ENCODE data around the gene TK1.

TK1 gene

DNA sequence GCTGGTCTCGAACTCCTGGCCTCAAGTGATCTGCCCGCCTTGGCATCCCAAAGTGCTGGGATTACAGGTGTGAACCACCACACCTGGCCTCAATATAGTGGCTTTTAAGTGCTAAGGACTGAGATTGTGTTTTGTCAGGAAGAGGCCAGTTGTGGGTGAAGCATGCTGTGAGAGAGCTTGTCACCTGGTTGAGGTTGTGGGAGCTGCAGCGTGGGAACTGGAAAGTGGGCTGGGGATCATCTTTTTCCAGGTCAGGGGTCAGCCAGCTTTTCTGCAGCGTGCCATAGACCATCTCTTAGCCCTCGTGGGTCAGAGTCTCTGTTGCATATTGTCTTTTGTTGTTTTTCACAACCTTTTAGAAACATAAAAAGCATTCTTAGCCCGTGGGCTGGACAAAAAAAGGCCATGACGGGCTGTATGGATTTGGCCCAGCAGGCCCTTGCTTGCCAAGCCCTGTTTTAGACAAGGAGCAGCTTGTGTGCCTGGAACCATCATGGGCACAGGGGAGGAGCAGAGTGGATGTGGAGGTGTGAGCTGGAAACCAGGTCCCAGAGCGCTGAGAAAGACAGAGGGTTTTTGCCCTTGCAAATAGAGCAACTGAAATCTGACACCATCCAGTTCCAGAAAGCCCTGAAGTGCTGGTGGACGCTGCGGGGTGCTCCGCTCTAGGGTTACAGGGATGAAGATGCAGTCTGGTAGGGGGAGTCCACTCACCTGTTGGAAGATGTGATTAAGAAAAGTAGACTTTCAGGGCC lies 32.7 kb upstream of the TK1 start:
- no peak for DNase-seq

DNA sequence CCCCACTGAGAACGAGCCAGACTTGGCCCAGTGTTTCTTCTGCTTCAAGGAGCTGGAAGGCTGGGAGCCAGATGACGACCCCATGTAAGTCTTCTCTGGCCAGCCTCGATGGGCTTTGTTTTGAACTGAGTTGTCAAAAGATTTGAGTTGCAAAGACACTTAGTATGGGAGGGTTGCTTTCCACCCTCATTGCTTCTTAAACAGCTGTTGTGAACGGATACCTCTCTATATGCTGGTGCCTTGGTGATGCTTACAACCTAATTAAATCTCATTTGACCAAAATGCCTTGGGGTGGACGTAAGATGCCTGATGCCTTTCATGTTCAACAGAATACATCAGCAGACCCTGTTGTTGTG lies 27.8 kb upstream of the TK1 start:
- DNase-seq = no peak

DNA sequence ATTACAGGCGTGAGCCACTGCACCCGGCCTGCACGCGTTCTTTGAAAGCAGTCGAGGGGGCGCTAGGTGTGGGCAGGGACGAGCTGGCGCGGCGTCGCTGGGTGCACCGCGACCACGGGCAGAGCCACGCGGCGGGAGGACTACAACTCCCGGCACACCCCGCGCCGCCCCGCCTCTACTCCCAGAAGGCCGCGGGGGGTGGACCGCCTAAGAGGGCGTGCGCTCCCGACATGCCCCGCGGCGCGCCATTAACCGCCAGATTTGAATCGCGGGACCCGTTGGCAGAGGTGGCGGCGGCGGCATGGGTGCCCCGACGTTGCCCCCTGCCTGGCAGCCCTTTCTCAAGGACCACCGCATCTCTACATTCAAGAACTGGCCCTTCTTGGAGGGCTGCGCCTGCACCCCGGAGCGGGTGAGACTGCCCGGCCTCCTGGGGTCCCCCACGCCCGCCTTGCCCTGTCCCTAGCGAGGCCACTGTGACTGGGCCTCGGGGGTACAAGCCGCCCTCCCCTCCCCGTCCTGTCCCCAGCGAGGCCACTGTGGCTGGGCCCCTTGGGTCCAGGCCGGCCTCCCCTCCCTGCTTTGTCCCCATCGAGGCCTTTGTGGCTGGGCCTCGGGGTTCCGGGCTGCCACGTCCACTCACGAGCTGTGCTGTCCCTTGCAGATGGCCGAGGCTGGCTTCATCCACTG lies 27.3 kb upstream of the TK1 start, which contains the start of gene BIRC5:
Gene BIRC5, plus strand, starts transcription at position 238 of the 690 bp plus-strand sequence. Its CDS starts 64 bp downstream, at position 302.
- DNase-seq = peak; percentile 95

DNA sequence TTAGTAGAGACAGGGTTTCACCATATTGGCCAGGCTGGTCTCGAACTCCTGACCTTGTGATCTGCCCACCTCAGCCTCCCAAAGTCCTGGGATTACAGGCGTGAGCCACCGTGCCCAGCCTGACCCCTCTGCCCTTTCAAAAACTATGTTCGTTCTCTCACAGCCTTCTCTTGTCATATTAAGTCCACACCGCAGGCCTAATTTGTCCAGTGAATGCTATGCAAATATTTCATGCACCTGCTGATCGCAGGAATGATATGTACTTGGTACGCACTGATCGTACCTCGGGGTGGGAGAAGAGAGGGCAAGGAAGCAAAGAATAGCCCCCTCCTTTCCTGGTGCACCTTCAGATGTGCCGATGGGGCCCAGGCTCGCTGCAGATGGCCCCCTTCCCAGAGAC lies 24.2 kb upstream of the TK1 start:
- DNase-seq = no peak

DNA sequence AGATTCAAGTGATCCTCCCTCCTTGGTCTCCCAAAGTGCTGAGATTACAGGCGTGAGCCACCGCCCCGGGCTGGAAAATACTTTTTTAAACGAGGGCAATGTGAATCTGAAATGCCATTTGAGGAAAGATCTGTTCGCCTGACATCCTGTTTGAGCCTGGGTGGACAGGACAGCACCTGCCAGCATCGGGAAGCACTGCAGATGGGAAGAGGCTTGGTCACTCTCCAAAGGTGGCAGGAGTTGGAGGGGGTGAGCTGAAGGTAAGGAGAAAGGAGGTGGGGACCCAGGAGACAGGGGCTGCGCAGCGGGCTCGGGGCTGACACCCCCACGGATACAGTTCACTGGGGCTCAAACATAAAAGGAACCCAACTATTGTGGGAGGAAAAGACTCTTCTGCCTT lies 23.3 kb upstream of the TK1 start:
- no peak for DNase-seq

DNA sequence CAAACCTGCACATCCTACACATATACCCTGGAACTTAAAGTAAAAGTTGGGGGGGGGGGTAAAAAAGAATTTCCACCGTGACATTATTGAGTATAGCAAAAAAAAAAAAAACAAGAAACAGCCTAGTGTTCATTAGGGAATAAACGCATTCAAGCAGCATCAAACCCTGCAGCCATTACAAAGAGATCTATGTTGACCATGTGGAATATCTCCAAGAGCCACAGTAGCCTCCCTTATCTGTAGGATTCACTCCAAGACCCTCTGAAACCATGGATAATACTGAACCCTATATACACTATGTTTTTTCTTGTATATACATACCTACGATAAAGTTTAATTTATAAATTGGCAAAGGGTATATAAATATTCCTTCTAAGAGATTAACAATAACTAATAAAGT lies 21.6 kb upstream of the TK1 start:
- no peak for DNase-seq

DNA sequence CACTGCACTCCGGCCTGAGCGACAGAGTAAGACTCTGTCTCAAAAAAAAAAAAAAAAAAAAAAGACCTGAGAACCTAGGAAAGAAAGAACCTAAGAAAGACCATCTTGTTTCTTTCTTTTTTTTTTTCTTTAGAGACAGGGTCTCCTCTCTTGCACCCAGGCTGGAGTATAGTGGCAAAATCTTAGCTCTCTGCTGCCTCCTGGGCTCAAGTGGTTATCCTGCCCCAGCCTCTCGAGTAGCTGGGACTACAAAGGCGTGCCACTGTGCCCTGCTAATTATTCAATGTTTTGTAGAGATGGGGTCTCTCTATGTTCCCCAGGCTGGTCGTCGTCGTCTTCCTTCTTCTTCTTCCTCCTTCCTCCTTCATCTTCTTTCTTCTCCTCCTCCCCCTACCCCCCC lies 19.4 kb upstream of the TK1 start:
- DNase-seq = no peak

DNA sequence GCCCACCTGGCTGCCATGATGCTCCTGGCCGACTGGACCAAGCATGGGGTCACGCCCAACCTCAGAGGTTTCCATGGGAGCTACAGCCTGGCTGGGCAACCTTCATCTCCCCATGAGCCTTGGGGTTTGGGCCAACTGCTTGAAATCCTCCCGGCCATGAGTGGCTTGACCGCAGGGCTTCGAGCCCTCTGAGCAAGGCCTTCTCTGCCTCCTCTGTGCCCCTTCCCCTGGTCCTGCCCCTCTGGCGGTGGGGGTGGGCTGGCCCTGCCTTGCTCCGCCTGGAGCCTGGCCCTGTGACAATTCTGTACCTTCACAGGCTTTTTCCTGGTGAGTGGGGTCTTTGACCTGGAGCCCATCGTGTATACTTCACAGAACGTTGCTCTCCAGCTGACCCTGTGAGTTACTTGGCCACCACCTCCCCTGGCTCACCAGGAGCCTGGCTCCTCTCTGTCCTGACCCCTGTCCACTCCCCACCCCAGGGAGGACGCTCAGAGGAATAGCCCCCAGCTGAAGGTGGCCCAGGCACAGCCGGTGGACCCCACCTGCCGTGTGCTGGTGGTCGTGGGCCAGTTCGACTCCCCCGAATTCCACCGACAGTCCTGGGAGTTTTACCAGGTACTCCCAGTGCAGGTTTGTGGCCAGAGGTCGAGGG lies 18.4 kb upstream of the TK1 start:
- DNase-seq = no peak

DNA sequence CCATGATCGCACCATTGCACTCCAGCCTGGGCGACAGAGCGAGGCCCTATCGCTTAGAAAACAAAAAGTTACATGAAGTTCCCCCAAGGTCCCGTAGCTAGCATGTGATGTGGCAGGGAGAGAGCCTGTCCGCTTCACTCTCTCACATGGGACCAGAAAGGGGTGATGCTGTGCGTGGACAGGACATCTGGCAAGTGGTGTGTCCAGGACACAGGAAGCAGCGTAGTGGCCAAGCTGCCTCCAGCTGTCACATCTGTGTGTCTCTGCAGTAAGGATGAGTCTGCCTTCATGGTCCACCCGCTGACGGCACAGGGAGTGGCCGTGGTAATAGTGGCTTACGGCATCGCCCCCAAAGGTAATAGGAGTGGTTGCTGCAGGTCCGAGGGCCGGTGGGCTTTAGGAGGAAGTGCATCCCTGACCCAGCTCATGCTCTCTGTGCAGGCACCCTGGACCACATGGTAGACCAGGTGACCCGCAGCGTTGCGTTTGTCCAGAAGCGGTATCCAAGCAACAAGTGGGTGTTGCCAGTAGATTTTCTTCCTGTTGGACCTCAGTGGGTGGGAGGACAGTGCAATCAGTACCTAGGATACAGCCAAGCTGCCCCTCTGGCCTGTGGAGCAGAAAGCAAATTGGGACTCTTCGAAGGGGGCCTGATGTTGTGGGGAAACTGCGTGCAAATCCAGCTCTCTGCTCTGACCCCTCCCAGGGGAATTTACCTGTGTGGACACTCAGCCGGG lies 17.7 kb upstream of the TK1 start:
- DNase-seq = no peak

DNA sequence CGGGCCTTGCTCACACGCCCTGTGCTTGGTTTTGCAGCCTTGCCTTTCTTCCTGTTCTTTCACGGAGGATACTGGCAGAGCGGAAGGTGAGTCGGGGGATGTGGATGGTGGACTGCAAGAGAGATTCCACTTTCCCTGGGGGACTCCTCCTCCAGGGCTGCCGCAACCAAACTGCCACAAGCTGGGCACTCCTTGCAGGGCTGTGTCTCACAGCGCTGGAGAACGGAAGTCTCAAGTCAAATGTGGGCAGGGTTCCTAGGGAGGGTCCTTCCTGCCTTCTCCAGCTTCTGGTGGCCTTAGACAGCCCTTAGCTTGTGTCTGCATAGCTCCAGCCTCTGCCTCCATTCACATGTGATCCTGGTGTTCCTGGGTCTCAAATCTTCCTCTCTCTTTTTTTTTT lies 15.8 kb upstream of the TK1 start:
- no peak for DNase-seq

DNA sequence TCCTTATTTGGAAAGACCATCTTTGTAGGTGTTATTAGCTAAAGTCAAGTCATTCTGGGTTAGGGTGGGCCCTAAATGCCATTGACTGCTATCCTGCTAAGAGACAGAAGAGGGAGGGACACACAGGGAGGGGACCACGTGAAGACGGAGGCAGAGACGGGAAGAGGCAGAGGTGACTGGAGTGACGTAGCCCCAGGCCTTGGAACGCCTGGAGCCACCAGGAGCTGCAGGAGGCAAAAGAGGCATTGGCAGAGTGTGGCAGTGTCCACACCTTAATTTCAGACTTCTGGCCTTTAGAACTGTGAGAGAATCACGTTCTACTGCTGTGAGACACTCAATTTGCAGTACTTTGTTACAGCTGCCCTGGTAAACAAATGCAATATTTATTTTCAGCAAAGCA lies 13.6 kb upstream of the TK1 start:
- DNase-seq = no peak

DNA sequence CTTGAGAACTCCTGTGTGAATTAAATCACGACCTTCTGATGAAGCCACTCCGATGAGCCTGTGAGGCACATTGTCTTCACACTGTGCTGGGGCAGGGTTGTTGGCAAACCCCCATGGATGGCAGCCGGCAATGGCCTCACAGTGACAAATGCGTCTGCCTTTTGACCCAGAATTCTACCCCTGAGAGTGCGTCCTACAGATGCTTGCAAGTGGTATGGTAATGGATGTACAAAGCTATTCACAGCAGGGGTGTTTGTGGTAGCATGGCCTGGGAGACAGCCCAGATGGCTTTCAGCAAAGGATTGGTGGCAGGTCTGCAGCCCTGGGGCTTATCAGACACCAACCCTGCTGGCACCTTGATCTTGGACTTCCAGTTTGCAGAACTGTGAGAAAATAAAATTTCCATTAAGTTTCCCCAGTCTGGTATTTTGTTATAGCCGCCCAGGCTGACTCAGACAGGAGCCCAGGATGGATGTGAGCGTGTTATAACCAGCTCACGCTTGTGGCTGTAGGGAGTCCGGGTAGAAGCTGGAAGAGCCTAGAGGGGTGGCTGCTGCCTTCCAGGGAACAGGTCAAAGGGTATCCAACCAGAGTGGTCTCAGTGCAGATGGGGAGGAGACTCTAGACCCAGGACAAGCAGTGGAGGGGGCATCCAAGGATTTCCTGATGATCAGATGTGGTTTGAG lies 10.4 kb upstream of the TK1 start:
- no peak for DNase-seq

DNA sequence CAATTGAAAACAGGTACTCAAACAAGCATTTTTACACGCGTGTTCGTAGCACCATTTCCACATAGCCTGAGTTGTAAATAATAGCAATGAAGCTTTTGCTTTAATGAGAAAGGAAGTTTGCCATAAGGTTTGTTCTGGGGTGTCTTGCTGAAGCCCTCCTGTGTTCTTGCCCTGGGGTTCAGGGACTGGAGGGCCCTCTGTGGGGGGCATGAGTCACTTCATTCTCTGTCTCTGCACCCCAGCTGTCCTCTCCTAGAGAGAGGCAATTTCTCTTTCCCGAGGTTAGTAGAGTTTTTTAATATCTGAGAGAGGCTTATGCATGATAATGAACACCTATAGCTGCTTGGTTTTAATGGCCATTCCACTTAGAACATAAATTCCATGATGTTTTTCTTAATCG lies 9.9 kb upstream of the TK1 start:
- no peak for DNase-seq

DNA sequence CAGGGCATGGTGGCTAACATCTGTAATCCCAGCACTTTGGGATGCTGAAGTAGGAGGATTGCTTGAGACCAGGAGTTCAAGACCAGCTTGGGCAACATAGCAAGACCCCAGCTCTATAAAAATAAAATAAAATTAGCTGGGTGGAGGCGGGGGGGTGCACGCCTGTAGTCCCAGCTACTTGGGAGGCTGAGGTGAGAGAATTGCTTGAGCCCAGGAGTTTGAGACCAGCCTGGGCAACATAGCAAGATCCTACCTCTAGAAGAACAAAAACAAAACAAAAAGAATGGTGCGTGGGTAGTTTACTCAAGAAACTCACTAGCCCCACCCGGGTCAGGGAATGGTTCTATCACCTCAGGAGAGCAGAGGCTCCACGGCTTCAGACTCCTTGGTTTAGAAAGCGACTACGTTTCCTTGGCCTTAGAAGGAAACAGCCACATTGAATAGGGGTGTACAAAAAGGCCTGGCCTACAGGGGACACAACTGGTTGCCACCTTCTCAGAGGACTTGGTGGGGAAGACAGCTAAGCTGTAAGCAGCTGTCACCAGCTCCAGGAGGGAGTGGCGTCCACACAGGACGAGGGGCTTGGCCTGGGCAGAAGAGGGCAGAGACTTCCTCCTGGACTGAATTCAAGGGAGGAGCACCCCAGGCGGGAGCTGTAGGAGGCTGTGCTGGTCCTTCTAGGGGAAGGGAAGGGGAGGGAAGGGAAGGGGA lies 716 bp downstream of the TK1 start:
- DNase-seq = no peak

DNA sequence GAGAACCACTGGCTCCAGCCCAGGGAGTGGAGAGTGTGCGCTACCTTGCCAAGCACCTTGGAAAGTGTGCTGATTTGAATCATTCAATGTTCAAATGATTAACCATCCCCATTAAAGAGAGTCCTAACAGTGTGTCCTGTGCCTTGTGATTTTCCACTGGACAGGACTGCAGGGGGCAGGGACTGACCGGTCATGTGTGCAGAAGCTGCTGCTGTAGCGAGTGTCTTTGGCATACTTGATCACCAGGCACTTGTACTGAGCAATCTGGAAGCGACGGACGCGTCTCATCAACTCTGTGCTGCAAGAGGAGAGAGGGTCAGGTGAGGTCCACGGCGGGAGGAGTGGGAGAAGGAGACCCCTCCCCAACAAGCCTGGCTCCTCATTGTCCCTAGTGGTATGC lies 2.0 kb downstream of the TK1 start:
- DNase-seq = no peak

DNA sequence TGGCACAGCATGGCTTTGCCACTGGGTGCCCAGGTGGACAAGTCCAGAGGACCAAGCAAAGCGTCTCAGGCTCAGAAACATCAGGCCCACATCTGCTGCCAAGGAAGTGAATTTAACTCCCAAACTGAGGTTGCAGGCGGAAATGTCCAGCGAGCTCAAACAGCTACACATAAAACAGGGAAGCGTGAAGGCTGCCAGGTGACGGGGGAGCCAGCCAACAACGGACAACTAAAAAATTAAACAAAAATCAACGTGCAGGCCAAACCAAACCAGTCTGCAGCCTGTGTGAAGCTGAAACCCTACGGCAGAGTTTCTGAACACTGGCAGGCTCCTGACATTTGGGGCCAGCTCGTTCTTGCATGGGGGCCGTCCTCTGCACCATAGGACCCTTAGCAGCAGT lies 2.5 kb downstream of the TK1 start:
- no peak for DNase-seq

DNA sequence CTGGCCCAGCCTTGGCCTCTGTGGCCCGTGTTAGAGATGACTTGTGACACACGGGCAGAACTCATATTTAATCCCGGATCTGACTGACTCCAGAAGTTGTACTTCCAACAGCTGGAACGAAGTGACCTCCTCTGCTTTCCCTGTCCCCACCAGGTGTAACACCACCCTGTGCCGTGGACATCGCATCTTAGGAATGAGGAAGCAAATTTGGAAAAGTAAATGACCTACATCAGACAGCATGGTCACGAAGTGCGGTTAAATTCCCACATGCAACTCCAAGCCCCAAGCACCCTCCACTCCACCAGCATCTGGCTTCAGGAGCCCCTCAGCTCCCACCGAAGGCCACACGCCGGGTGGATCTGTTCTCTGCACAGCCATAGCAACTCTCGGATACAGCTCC lies 2.9 kb downstream of the TK1 start:
- no peak for DNase-seq

DNA sequence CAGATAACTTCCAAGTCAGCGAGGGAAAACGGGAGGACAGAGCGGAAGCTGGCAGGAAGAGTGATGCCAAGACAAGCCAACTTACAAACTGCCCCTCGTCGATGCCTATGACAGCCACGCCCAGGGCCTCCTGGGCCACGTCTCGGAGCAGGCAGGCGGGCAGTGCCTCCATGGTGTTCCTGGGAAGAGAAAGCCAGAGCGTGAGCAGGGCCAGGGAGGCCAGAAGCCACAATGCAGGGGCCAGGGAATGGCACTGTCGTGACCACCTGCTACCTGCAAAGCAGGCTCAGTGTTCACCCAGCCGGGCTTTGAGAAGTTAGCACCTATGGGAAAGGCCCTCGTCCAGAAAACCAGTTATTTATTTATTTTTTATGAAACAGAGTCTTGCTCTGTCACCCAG lies 4.3 kb downstream of the TK1 start:
- no peak for DNase-seq

DNA sequence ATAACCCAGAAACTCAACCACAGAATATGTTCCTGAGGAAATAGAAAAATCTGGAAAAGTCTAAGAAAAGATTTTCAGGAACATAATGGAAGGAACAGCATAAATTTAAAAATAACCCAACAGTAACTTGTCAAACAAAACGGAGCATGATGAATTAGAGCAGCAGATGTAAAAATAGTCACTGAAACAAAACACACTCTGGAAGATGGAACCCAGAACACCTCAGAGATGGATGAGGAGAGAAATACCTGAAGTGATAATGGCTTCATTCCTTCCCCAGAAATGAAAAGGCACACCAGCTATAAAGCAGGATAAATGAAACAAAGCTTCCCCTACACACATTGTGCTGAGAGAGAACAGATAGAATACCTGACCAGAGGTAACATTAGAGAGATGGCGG lies 6.3 kb downstream of the TK1 start:
- DNase-seq = no peak

DNA sequence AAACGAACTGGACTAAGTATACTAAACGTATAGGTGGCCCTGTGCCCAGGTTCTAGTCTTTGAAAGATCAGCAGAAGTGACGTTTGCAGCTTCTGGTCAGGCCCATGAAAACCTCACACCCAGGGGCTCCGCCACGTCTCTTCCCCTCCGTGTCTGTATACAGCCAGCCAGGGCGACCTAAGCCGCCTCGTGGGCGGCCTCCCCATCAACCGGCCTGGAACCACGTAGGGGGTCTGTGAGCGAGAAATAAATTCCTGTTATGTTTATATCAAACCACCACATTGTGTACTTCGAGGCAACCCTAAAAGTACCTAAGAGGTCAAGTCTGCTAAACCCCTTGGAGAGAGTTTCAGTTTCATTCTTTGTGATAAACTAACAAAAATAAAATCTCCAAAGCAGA lies 6.8 kb downstream of the TK1 start:
- no peak for DNase-seq

DNA sequence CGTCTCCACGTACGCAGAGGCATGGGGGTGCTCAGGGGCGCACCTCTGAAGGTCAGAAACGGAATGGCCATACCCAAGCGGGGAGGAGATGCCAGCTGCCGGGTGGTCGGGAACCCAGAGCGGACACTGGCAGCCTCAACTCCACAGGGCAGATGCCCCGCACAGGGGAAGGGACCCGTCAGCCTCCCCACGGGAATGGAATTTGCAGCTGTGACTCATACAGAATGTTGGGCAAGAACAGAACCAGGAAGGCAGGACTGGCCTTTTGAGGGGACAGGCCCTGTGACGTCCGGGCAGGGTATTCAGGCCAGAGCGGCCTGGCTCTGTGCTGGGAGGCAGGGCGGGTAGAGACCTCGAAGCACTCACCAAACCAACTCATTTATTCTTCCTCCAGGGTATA lies 7.5 kb downstream of the TK1 start:
- no peak for DNase-seq

DNA sequence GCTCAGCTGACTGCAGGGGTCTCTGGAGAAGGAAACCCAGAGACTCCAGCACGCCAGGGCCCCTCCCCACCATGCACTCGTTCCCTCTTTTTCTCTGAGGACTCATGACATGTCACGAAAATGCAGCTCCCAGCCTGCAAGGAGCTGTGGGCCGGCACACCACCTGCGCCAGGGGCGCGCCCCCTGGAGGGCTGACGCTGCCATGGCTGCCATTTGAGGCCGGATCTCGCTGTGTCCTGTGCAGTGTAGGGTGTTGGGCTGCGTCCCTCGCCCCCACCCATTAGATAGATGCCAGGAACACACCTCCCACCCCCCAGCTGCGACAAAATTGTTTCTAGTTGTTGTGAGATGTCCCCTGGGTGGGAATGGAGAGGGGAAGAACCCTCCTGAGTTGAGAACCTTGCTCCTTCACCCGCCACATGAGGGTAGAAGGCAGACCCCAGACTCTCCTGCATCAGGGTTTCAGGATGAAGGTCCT lies 10.3 kb downstream of the TK1 start:
- no peak for DNase-seq
